IPS DF 6.9 (cell line): ENCODE results near the gene HSPB8.
A peak's percentile ranks its signal among the peaks of the same experiment; 100 is the strongest.

Experiments
- DNase-seq: peaks from one replicate; pipeline ENCODE4 v3.0.0-alpha.2; 2013; ENCODE audit warnings: low read depth, low spot score
- H3K27ac ChIP-seq: one replicate; pipeline ENCODE4 v1.5.1; 2013; ENCODE audit warnings: low read length, control low read depth
- H3K27me3 ChIP-seq: 2 replicates; pipeline ENCODE4 v1.6.1; 2013; ENCODE audit warnings: mild to moderate bottlenecking, low read length; ENCODE audit not compliant: control insufficient read depth, insufficient read depth
- H3K36me3 ChIP-seq: 2 replicates; pipeline ENCODE4 v1.6.1; 2013; ENCODE audit warnings: low read length; ENCODE audit not compliant: control insufficient read depth, insufficient read depth
- H3K4me1 ChIP-seq: 2 replicates; pipeline ENCODE4 v1.6.1; 2013; ENCODE audit warnings: low read length; ENCODE audit not compliant: control insufficient read depth, insufficient read depth
- H3K4me3 ChIP-seq: 2 replicates; pipeline ENCODE4 v1.5.1; 2013; ENCODE audit warnings: mild to moderate bottlenecking, low read length
- H3K9me3 ChIP-seq: 2 replicates; pipeline ENCODE4 v1.6.1; 2013; ENCODE audit warnings: low read length, inconsistent platforms; ENCODE audit not compliant: control insufficient read depth, insufficient read depth
- WGBS: extraction: QIAGEN DNeasy Blood & Tissue Kit; methylation state at CpG from one replicate; pipeline ENCODE4 v1.1.7; 2013; ENCODE audit warnings: mixed read lengths, missing lambda C conversion rate; ENCODE audit not compliant: insufficient read length, insufficient coverage; 5-methylcytosine and 5-hydroxymethylcytosine counted together

Gene HSPB8

GRCh38 chr12:119178544-119179334, at the start of gene HSPB8:
HSPB8 (plus strand) TSS chr12:119178931; CDS start chr12:119179313, 382 bp downstream.
- no peak for DNase-seq
- Histone ChIP-seq H3K27ac (no peak within 1 kb of the TSS), H3K36me3 (no peaks in the 10 kb centered on the region), H3K27me3 (no peaks in the 10 kb centered on the region), H3K9me3 (no peaks in the 10 kb centered on the region), H3K4me1 (peaks cover 9% of the 10 kb centered on the region), H3K4me3 (peak within 1 kb of the TSS; percentile 13; the same call in 1 of the 2 replicates)
- WGBS = no CpG with 5 or more reads among the region's 33 CpGs

- WGBS = 100% methylated on average over 3 of the region's 3 CpGs
- Histone ChIP-seq H3K27me3 (no peaks in the 10 kb centered on the region), H3K4me3 (no peak overlapping the region), H3K9me3 (peaks cover 3% of the 10 kb centered on the region), H3K27ac (no peak overlapping the region), H3K4me1 (no peaks in the 10 kb centered on the region), H3K36me3 (no peaks in the 10 kb centered on the region)
- DNase-seq = no peak
Observed at GRCh38 chr12:119129827-119130434, 48.8 kb upstream of the HSPB8 start.

- no peak for DNase-seq
- Histone ChIP-seq H3K27ac (no peak overlapping the region), H3K9me3 (peaks cover 3% of the 10 kb centered on the region), H3K4me1 (no peaks in the 10 kb centered on the region), H3K27me3 (no peaks in the 10 kb centered on the region), H3K4me3 (no peak overlapping the region), H3K36me3 (no peaks in the 10 kb centered on the region)
- WGBS = no CpG with 5 or more reads among the region's 10 CpGs
Observed at GRCh38 chr12:119130523-119130922, 48.2 kb upstream of the HSPB8 start.

- no peak for DNase-seq
- no peaks in the 10 kb centered on the region for H3K27me3 ChIP-seq
- H3K27ac ChIP-seq = no peak overlapping the region
- no peaks in the 10 kb centered on the region for H3K4me1 ChIP-seq
- H3K4me3 ChIP-seq = no peak overlapping the region
- WGBS = no CpG with 5 or more reads among the region's 3 CpGs
- peaks cover 3% of the 10 kb centered on the region for H3K9me3 ChIP-seq
- no peaks in the 10 kb centered on the region for H3K36me3 ChIP-seq
Observed at GRCh38 chr12:119134284-119135072, 44.3 kb upstream of the HSPB8 start.

- Histone ChIP-seq H3K4me3 (no peak overlapping the region), H3K36me3 (no peaks in the 10 kb centered on the region), H3K9me3 (peaks cover 3% of the 10 kb centered on the region; the same call in 1 of the 2 replicates), H3K4me1 (no peaks in the 10 kb centered on the region), H3K27ac (no peak overlapping the region), H3K27me3 (no peaks in the 10 kb centered on the region)
- no peak for DNase-seq
- no CpG with 5 or more reads among the region's 4 CpGs for WGBS
Observed at GRCh38 chr12:119136811-119137410, 41.8 kb upstream of the HSPB8 start.

- no peaks in the 10 kb centered on the region for H3K4me1 ChIP-seq
- no peak overlapping the region for H3K27ac ChIP-seq
- H3K9me3 ChIP-seq = no peaks in the 10 kb centered on the region
- no peaks in the 10 kb centered on the region for H3K27me3 ChIP-seq
- no peak overlapping the region for H3K4me3 ChIP-seq
- no peaks in the 10 kb centered on the region for H3K36me3 ChIP-seq
- WGBS = no CpG with 5 or more reads among the region's 2 CpGs
- no peak for DNase-seq
Observed at GRCh38 chr12:119139448-119139847, 39.3 kb upstream of the HSPB8 start.

GRCh38 chr12:119145367-119145766, 33.4 kb upstream of the HSPB8 start:
- H3K36me3 ChIP-seq = no peaks in the 10 kb centered on the region
- DNase-seq = no peak
- no peak overlapping the region for H3K27ac ChIP-seq
- H3K4me3 ChIP-seq = no peak overlapping the region
- no peaks in the 10 kb centered on the region for H3K27me3 ChIP-seq
- peaks cover 2% of the 10 kb centered on the region for H3K4me1 ChIP-seq
- H3K9me3 ChIP-seq = no peaks in the 10 kb centered on the region
- no CpG with 5 or more reads among the region's 13 CpGs for WGBS

GRCh38 chr12:119147847-119148448, 30.8 kb upstream of the HSPB8 start:
- no peak overlapping the region for H3K27ac ChIP-seq
- no peaks in the 10 kb centered on the region for H3K27me3 ChIP-seq
- WGBS = no CpG with 5 or more reads among the region's 2 CpGs
- H3K4me3 ChIP-seq = no peak overlapping the region
- DNase-seq = no peak
- peaks cover 2% of the 10 kb centered on the region for H3K4me1 ChIP-seq
- H3K36me3 ChIP-seq = no peaks in the 10 kb centered on the region
- H3K9me3 ChIP-seq = no peaks in the 10 kb centered on the region

- Histone ChIP-seq H3K27ac (no peak overlapping the region), H3K4me1 (peaks cover 2% of the 10 kb centered on the region), H3K4me3 (no peak overlapping the region), H3K27me3 (no peaks in the 10 kb centered on the region), H3K36me3 (no peaks in the 10 kb centered on the region), H3K9me3 (no peaks in the 10 kb centered on the region)
- no peak for DNase-seq
- no CpG with 5 or more reads among the region's 7 CpGs for WGBS
Observed at GRCh38 chr12:119149270-119149669, 29.5 kb upstream of the HSPB8 start.
